ENCODE measurements around the gene PRR15L.
"Not testable (repeated sequence)": the region's sequence is repeated elsewhere in the genome, so short reads cannot be mapped to it uniquely, and the experiment has no call there.

The PRR15L gene

GRCh38 chr17:47988445-47988844 is 30.8 kb upstream of the PRR15L start:
- not testable (repeated sequence) for DNase-seq (ENCODE audit: low read depth)

- no peak for DNase-seq (ENCODE audit: low read depth)
Observed at GRCh38 chr17:47987240-47987835, 29.7 kb upstream of the PRR15L start.

GRCh38 chr17:47986520-47986919 is 28.8 kb upstream of the PRR15L start:
- no peak for DNase-seq (ENCODE audit: low read depth)

GRCh38 chr17:47983492-47984223 is 26.0 kb upstream of the PRR15L start:
- no peak for DNase-seq (ENCODE audit: low read depth)

DNA sequence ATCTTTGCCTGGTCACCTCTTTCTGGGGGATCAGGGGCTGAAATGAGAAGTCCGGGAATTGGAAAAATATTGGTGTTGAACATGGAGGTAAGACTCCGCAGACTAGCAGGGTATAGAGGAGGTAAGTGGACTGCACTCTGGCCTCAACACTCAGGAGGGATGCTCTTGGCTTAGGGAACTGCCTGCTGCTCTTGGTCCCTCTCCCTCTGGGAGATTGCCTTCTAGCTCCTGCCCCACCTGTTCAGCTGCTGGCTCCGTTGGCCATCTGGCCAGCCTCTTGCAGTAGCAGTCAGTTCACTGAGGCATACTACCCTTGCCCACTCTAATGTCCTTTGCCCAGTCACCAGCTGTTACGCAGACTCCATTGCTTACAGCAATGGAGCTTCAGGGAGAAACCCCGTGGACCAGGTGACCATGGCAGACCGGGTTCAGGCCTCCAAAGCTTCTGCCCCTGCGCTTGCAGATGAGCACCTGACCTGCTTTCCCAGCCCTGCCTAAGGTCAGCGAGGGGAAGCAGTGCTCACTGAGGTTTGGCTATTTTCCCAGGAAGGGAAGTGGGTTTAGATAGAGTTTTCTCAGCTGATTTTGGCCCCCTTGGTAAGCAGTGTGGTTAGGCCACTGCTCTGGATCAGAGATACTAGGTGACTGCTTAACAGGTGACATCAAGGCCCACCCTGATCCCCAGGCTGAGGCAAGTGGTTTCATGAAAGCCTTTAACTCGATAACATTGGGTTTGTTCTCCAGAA is 25.1 kb upstream of the PRR15L start:
- DNase-seq (ENCODE audit: low read depth): no peak

DNA sequence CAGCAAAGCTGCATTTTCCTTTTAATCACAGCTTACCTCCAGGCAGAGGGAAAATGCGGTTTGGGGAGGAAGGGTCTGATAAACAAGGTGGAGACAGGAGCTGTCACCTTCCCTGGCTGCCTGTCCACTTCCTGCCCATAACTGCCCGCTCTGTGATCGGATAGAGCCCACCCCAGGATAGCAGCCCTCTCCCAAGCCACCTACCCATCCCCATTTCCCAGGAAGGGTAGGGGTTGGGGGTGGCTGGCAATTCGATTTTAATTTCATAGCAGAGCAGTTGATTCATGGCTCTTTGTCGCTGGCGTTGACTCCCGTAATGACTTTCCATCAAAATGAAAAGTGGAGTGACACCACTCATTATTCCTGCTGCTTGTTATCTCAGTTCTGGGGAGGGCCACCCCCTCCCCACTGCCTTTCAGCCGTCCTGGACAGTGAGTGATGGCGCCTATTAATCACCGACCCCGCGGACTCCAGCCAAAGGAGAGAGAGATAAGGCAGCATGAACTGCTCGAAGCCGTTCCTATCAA is 24.5 kb upstream of the PRR15L start:
- DNase-seq (ENCODE audit: low read depth): no peak

- DNase-seq (ENCODE audit: low read depth): no peak
Observed at GRCh38 chr17:47981462-47981861, 23.8 kb upstream of the PRR15L start.

GRCh38 chr17:47980541-47980940 is 22.9 kb upstream of the PRR15L start:
- DNase-seq (ENCODE audit: low read depth): no peak

DNA sequence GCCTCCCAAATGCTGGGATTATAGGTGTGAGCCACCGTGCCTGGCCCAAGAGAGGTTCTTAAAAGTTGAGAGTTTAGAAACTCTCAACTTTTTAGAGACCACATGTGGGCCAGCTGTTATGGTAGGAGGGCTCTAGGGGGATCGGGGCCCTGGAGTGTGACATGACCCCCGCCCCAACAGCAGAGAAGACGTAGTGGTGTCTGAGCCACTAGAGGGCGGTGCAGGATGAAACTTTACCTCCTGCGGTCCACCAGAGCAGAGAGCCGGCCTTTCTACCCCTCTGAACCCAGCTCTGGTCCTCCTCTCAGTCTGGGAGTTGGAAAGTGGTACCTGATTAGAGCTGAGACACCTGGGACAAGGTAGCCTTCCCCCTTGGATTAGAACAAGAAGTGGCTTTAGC is 20.6 kb upstream of the PRR15L start:
- DNase-seq (ENCODE audit: low read depth): peak; percentile 16

DNA sequence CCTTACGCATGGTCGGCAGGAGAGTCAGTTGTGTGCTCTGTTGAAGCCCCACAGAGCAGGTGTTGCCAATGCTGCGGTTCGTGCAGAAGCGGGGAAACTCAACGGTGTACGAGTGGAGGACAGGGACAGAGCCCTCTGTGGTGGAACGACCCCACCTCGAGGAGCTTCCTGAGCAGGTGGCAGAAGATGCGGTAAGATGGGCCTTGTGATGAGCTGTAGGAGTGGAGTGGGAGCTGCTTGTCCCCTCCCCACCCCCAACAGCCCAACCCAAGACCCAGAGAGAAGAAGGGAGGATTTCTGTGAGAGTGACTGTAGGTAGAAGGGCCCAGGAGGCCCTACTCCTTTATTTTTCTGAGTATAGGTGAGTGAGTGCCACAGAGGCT is 18.1 kb upstream of the PRR15L start:
- DNase-seq (ENCODE audit: low read depth): no peak

GRCh38 chr17:47975189-47975822 is 17.6 kb upstream of the PRR15L start:
- no peak for DNase-seq (ENCODE audit: low read depth)

DNA sequence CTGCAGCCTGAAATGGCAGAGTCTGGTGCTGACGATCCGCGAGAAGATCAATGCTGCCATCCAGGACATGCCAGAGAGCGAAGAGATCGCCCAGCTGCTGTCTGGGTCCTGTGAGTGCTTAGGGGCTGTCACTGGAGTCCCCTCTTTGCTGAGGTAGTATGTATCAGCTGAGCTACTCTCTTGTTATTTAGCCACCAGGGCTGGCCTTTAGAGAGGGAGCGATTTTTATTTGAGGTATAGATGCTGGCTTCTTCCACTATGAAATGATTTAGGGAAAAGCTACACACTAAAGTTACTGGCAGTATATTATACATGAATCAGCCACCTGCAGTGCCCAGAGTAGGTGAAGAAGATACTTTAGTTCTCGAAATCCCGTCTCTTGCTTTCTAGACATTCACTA is 15.9 kb upstream of the PRR15L start:
- no peak for DNase-seq (ENCODE audit: low read depth)

- peak; percentile 99 for DNase-seq (ENCODE audit: low read depth)
Observed at GRCh38 chr17:47970725-47971499, 13.2 kb upstream of the PRR15L start, which contains the start of gene CDK5RAP3. TSS of gene CDK5RAP3 (plus strand) at chr17:47971113. CDS start at chr17:47971147, 34 bp downstream.

GRCh38 chr17:47969930-47970724 is 12.4 kb upstream of the PRR15L start:
- DNase-seq (ENCODE audit: low read depth): no peak

DNA sequence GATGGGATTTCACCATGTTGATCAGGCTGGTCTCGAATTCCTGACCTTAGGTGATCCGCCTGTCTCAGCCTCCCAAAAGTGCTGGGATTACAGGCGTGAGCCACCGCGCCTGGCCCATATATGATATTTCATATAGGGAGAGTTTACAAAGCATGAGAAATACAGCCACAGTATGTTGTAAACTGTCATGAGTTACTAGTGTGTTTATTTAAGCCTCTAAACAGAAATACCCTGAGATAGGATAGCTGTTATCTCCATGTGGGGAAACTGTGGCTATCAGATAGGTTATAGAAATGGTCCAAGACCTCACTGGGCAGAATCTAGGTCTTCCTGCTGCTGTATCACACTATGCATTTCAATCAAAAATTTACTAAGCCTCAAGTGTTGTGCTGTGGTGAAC is 11.2 kb upstream of the PRR15L start:
- no peak for DNase-seq (ENCODE audit: low read depth)

DNA sequence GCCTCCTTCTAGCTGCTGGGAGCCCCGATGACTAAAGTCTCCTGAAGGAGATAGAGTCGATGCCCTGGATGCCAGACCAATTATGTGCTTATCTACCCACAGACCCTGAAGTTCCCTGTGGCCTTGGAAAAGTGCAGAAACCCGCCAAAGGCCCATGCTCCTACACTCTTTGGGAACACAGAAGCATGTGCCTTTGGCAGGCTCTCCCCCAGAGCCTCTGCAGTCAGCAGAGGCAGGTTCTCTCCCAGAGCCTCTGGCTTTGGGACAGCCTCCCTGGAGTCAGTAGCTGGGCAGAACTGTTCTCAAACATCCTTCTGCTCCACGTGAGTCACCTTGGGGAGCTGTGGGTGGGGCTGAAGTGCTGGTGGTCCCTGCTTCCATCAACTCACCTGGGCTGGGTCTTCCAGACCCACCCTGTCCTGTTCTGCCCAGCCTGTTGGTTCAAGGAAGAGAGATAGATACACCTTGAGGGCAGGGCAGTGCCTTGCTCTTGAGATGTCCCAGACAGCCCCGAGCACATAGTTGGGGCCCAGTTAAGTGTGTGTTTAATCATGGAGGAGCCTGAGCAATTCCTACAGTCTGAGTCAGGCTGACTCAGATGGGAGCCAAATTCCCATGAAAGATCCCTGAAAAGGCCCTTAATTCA is 10.0 kb upstream of the PRR15L start:
- no peak for DNase-seq (ENCODE audit: low read depth)

DNA sequence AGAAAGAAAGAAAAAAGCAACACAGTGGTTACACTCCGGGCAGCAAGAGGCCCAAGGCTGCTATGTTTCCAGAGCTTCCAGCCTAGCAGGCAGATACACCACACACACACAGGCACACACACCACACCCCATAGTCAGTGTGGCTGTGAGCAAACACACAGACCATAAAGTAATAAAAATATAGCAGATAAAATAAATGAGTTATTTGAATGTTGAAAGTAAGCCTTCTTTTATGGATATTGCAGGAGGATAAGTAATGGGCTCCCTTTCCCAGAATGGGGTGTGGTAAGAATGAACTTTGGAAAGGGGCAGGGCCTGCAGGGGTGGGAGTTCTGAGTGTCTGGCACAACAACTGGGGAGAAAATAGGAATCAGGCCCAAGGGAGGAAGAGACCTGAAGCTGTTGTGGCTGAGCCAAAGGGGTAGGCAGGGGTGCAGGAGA is 8.4 kb upstream of the PRR15L start:
- no peak for DNase-seq (ENCODE audit: low read depth)

DNA sequence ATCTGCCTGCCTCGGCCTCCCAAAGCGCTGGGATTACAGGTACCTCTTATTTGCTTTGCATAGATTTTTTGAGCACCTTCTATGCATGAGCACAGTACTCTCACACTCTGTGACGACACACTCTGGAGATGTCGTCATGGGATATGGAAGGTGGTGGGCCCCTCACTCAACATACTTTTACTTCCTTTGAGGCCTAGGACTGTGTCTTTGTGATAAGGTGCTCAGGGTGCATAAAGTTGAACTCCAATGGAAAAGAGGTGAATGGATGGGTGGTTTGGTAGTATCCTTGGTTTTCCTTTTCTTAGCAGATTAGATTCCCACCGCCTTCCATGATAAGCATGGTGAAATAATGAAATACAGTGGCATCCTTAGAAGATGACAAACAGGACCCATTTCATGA is 7.2 kb upstream of the PRR15L start:
- no peak for DNase-seq (ENCODE audit: low read depth)

DNA sequence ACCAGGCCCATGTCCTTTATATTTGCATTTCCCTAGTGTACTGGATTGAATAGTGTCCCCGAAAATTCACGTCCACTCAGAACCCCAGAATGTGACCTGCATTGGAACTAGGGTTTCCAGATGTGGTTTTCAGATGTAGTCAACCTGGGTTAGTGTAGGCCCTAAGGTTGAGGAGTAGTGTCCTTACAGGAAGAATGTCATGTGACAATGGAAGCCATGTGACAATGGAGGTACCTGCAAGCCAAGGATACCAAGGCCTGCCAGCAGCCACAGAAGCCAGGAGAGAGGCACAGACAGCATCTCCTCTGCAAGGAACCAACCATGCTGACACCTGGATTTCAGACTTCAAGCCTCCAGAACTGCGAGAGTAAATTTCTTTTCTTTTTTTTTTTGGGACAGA is 5.2 kb upstream of the PRR15L start:
- no peak for DNase-seq (ENCODE audit: low read depth)

DNA sequence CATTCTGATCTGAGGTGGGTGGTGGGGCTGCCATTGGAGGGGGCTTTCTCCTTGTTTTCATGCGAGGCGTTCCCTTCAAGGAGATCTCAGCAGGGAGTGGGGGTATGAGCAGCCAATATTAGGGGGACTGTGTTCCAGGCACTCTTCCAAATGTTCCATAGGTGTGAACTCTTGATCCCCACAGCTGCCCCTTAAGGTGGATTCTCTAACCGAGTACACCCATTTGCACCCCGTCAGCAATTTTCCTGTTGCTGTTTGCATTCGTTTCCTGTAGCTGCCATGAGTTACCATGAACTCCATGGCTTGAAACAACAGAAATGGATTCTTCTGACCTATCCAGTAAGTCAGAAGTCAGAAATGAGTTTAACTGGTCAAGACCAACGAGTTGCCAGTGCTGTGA is 3.7 kb upstream of the PRR15L start:
- DNase-seq (ENCODE audit: low read depth): no peak
